Mesenchymal stem cell (in vitro differentiated cells and primary cell): Measurements from ENCODE around the gene VRK3.

Experiments
- DNase-seq: peaks from one replicate; pipeline ENCODE4 v3.0.0-alpha.2; 2013
- H2AFZ ChIP-seq: one replicate; pipeline ENCODE4 v1.6.1; 2013; ENCODE audit warnings: low read depth, mild to moderate bottlenecking, control low read depth, inconsistent platforms, low read length, moderate library complexity
- H2AK5ac ChIP-seq: 2 replicates; pipeline ENCODE4 v1.6.1; 2013; ENCODE audit warnings: low read length, moderate library complexity, mild to moderate bottlenecking, inconsistent platforms; ENCODE audit not compliant: severe bottlenecking
- H2BK120ac ChIP-seq: one replicate; pipeline ENCODE4 v1.6.1; 2013; ENCODE audit warnings: low read depth, mild to moderate bottlenecking, inconsistent platforms, low read length, moderate library complexity
- H2BK12ac ChIP-seq, 2 experiments: one replicate each; pipeline ENCODE4 v1.6.1; 2013; ENCODE audit warnings: inconsistent platforms in 2 of 2, low read length in 2 of 2, mild to moderate bottlenecking in 2 of 2, moderate library complexity in 2 of 2, control low read depth in 1 of 2
- H2BK15ac ChIP-seq: one replicate; pipeline ENCODE4 v1.6.1; 2013; ENCODE audit warnings: mild to moderate bottlenecking, low read depth, inconsistent platforms; ENCODE audit not compliant: poor library complexity, severe bottlenecking
- H2BK5ac ChIP-seq: 2 replicates; pipeline ENCODE4 v1.6.1; 2013; ENCODE audit warnings: low read depth, mild to moderate bottlenecking, low read length, control low read depth, inconsistent platforms; ENCODE audit not compliant: poor library complexity, severe bottlenecking
- H3K14ac ChIP-seq, 2 experiments: one replicate each; pipeline ENCODE4 v1.6.1; 2013; ENCODE audit warnings: inconsistent platforms in 2 of 2, low read length in 2 of 2, control low read depth in 1 of 2, mild to moderate bottlenecking in 1 of 2, moderate library complexity in 1 of 2
- H3K18ac ChIP-seq, 2 experiments: one replicate each; pipeline ENCODE4 v1.6.1; 2013; ENCODE audit warnings: inconsistent platforms in 2 of 2, low read length in 2 of 2, control low read depth in 1 of 2, low read depth in 1 of 2, mild to moderate bottlenecking in 1 of 2
- H3K23ac ChIP-seq, 2 experiments: one replicate each; pipeline ENCODE4 v1.6.1; 2013; ENCODE audit warnings: inconsistent platforms in 2 of 2, low read length in 2 of 2, mild to moderate bottlenecking in 2 of 2, moderate library complexity in 2 of 2, control low read depth in 1 of 2
- H3K27ac ChIP-seq: 2 replicates; pipeline ENCODE4 v1.5.1; 2013; ENCODE audit warnings: mild to moderate bottlenecking, moderate library complexity, low read length, control low read depth, inconsistent platforms; ENCODE audit not compliant: poor library complexity, severe bottlenecking
- H3K27me3 ChIP-seq, 2 experiments: 2 replicates each; pipeline versions ENCODE4 v1.6.1 to v1.7.0; 2013; ENCODE audit warnings: low read length in 2 of 2, mild to moderate bottlenecking in 2 of 2, moderate library complexity in 2 of 2, control low read depth in 1 of 2, inconsistent platforms in 1 of 2; ENCODE audit not compliant: control insufficient read depth in 1 of 2, insufficient read depth in 1 of 2
- H3K36me3 ChIP-seq, 2 experiments: 2 replicates each; pipeline versions ENCODE4 v1.6.1 to v1.7.0; 2013; ENCODE audit warnings: low read length in 2 of 2, control low read depth in 1 of 2, inconsistent platforms in 1 of 2, low read depth in 1 of 2, mild to moderate bottlenecking in 1 of 2; ENCODE audit not compliant: insufficient read depth in 2 of 2, control insufficient read depth in 1 of 2
- H3K4ac ChIP-seq, 2 experiments: one replicate each; pipeline ENCODE4 v1.6.1; 2013; ENCODE audit warnings: inconsistent platforms in 2 of 2, low read length in 2 of 2, mild to moderate bottlenecking in 2 of 2, moderate library complexity in 2 of 2, control low read depth in 1 of 2, low read depth in 1 of 2
- H3K4me1 ChIP-seq: 2 replicates; pipeline ENCODE4 v1.6.1; 2013; ENCODE audit warnings: low read depth, low read length, control low read depth; ENCODE audit not compliant: control insufficient read depth, insufficient read depth
- H3K4me2 ChIP-seq: 2 replicates; pipeline ENCODE4 v1.6.1; 2013; ENCODE audit warnings: low read length, mild to moderate bottlenecking, inconsistent platforms; ENCODE audit not compliant: poor library complexity, severe bottlenecking
- H3K4me3 ChIP-seq, 2 experiments: 2 replicates each; pipeline versions ENCODE4 v1.5.1 to v1.7.0; 2013; ENCODE audit warnings: low read length in 2 of 2, mild to moderate bottlenecking in 2 of 2, control low read depth in 1 of 2, low read depth in 1 of 2; ENCODE audit not compliant: insufficient read depth in 1 of 2
- H3K79me1 ChIP-seq: replicated peaks from 2 replicates; pipeline ENCODE4 v1.6.1; 2013; ENCODE audit warnings: mild to moderate bottlenecking, control low read depth, low read length, inconsistent platforms; ENCODE audit not compliant: poor library complexity, severe bottlenecking
- H3K9ac ChIP-seq: 2 replicates; pipeline ENCODE4 v1.7.0; 2013; ENCODE audit warnings: mild to moderate bottlenecking, low read length, moderate library complexity
- H3K9me3 ChIP-seq: 2 replicates; pipeline ENCODE4 v1.7.0; 2013; ENCODE audit warnings: mild to moderate bottlenecking, low read length; ENCODE audit not compliant: control insufficient read depth
- H4K8ac ChIP-seq: one replicate; pipeline ENCODE4 v1.6.1; 2013; ENCODE audit warnings: inconsistent platforms, mild to moderate bottlenecking, low read length, moderate library complexity
- H4K91ac ChIP-seq: one replicate; pipeline ENCODE4 v1.6.1; 2013; ENCODE audit warnings: mild to moderate bottlenecking, low read length, inconsistent platforms
- WGBS: methylation state at CpG from one replicate; pipeline ENCODE4 v1.1.7; 2013; ENCODE audit warnings: mixed read lengths; 5-methylcytosine and 5-hydroxymethylcytosine counted together

The VRK3 gene

GRCh38 chr19:50008532-50008931 lies 16.6 kb downstream of the VRK3 start:
- no peak overlapping the region for H3K27ac ChIP-seq
- H3K36me3 ChIP-seq: peaks cover 56 to 77% of the 10 kb centered on the region in 2 experiments
- no peaks in the 10 kb centered on the region for H3K9me3 ChIP-seq
- H3K14ac ChIP-seq: no peak overlapping the region
- H2BK120ac ChIP-seq: no peak overlapping the region
- H2BK15ac ChIP-seq: no peak overlapping the region
- H3K27me3 ChIP-seq: no peaks in the 10 kb centered on the region
- DNase-seq: no peak
- no peak overlapping the region for H3K4me2 ChIP-seq
- H3K9ac ChIP-seq: no peak overlapping the region
- no peak overlapping the region for H3K4me3 ChIP-seq
- H3K79me1 ChIP-seq: peaks cover 32% of the 10 kb centered on the region
- H3K18ac ChIP-seq: no peak overlapping the region
- no peak overlapping the region for H2BK12ac ChIP-seq
- H2AK5ac ChIP-seq: no peak overlapping the region
- no peak overlapping the region for H2BK5ac ChIP-seq
- H3K4me1 ChIP-seq: peaks cover 13% of the 10 kb centered on the region
- H3K4ac ChIP-seq: no peak overlapping the region
- H4K8ac ChIP-seq: no peak overlapping the region
- no peak overlapping the region for H2AFZ ChIP-seq
- H3K23ac ChIP-seq: no peak overlapping the region
- H4K91ac ChIP-seq: no peak overlapping the region
- WGBS: 65% methylated on average over 10 of the region's 10 CpGs

- no peaks in the 10 kb centered on the region for H3K9me3 ChIP-seq
- H3K36me3 ChIP-seq: peaks cover 62 to 77% of the 10 kb centered on the region in 2 experiments
- H2BK5ac ChIP-seq: no peak overlapping the region
- H3K79me1 ChIP-seq: peaks cover 35% of the 10 kb centered on the region
- H3K9ac ChIP-seq: no peak overlapping the region
- WGBS: 100% methylated on average over 2 of the region's 2 CpGs
- no peak overlapping the region for H3K14ac ChIP-seq
- H2BK120ac ChIP-seq: no peak overlapping the region
- peaks cover 13% of the 10 kb centered on the region for H3K4me1 ChIP-seq
- no peak overlapping the region for H3K4me2 ChIP-seq
- no peak overlapping the region for H2BK12ac ChIP-seq
- H2BK15ac ChIP-seq: no peak overlapping the region
- H3K27me3 ChIP-seq: no peaks in the 10 kb centered on the region
- no peak overlapping the region for H3K23ac ChIP-seq
- no peak overlapping the region for H2AK5ac ChIP-seq
- H4K8ac ChIP-seq: no peak overlapping the region
- no peak overlapping the region for H4K91ac ChIP-seq
- H2AFZ ChIP-seq: no peak overlapping the region
- H3K27ac ChIP-seq: no peak overlapping the region
- no peak overlapping the region for H3K4me3 ChIP-seq
- H3K4ac ChIP-seq: no peak overlapping the region
- no peak for DNase-seq
- H3K18ac ChIP-seq: no peak overlapping the region
Measured at GRCh38 chr19:50007947-50008346, 17.2 kb downstream of the VRK3 start.

- H2BK15ac ChIP-seq: no peak overlapping the region
- H3K23ac ChIP-seq: no peak overlapping the region
- H3K18ac ChIP-seq: no peak overlapping the region
- H3K4me2 ChIP-seq: no peak overlapping the region
- no peaks in the 10 kb centered on the region for H3K9me3 ChIP-seq
- peaks cover 67 to 78% of the 10 kb centered on the region in 2 experiments for H3K36me3 ChIP-seq
- H2AK5ac ChIP-seq: no peak overlapping the region
- H3K4ac ChIP-seq: no peak overlapping the region
- no peak overlapping the region for H2BK5ac ChIP-seq
- no peak overlapping the region for H3K14ac ChIP-seq
- H3K4me3 ChIP-seq: no peak overlapping the region
- H2AFZ ChIP-seq: no peak overlapping the region
- H3K27me3 ChIP-seq: no peaks in the 10 kb centered on the region
- no peak overlapping the region for H4K91ac ChIP-seq
- peaks cover 40% of the 10 kb centered on the region for H3K79me1 ChIP-seq
- WGBS: 98% methylated on average over 8 of the region's 10 CpGs
- peaks cover 13% of the 10 kb centered on the region for H3K4me1 ChIP-seq
- no peak overlapping the region for H4K8ac ChIP-seq
- H3K27ac ChIP-seq: no peak overlapping the region
- H2BK12ac ChIP-seq: no peak overlapping the region
- no peak overlapping the region for H3K9ac ChIP-seq
- no peak for DNase-seq
- no peak overlapping the region for H2BK120ac ChIP-seq
Measured at GRCh38 chr19:50007170-50007569, 18.0 kb downstream of the VRK3 start.

DNA sequence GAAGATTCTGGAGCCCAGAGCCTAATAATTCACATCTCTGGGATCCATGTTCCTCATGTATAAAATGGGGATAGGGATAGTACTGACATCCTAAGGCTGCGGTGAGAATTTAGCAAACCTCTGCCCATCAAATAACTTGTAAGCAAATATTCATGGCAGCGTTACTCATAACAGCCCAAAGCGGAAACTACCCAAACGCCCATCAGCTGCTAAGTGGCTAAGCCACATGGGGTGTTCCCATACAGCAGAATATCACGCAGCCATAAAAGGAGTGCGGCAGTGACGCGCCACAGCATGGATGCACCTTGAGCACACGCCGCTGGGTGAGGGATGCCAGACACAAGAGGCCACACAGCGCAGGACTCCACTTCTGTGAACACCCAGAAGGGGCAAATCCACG lies 19.7 kb downstream of the VRK3 start:
- Histone ChIP-seq H3K4ac (no peak overlapping the region), H3K4me1 (peaks cover 13% of the 10 kb centered on the region), H2AK5ac (no peak overlapping the region), H3K23ac (no peak overlapping the region), H4K91ac (no peak overlapping the region), H3K36me3 (peaks cover 72 to 81% of the 10 kb centered on the region in 2 experiments), H3K9me3 (no peaks in the 10 kb centered on the region), H3K14ac (no peak overlapping the region), H3K9ac (no peak overlapping the region), H3K27ac (no peak overlapping the region), H3K27me3 (no peaks in the 10 kb centered on the region), H3K79me1 (peaks cover 47% of the 10 kb centered on the region), H3K4me2 (no peak overlapping the region), H4K8ac (no peak overlapping the region), H3K18ac (no peak overlapping the region), H2BK120ac (no peak overlapping the region), H2BK12ac (no peak overlapping the region), H2AFZ (no peak overlapping the region), H2BK15ac (no peak overlapping the region), H3K4me3 (no peak overlapping the region), H2BK5ac (no peak overlapping the region)
- WGBS: 98% methylated on average over 12 of the region's 12 CpGs
- DNase-seq: no peak
